Small intestine (tissue), 7 donors: ENCODE results near the gene RNU4-1. TPM values are rescaled to one million over a fixed set of nuclear protein-coding genes. Genes with fewer than 3 reads are reported as not detected.
"Not testable (repeated sequence)": the region's sequence is repeated elsewhere in the genome, so short reads cannot be mapped to it uniquely, and the experiment has no call there.

Source experiments
- DNase-seq, 2 donors: peaks; one replicate each; pipeline versions ENCODE4 v3.0.0 to v3.0.0-alpha.2; 2013
- FAIRE-seq: peaks from 2 replicates; lab custom pipeline; 2012; peaks lifted over from hg19 to GRCh38; lab: Jason Lieb, UNC
- H3K27ac ChIP-seq, 3 donors: one replicate each; pipeline ENCODE4 v1.5.1; 2013; ENCODE audit warnings: low read length in 2 of 3, mild to moderate bottlenecking in 2 of 3, control low read depth in 1 of 3, inconsistent platforms in 1 of 3, low read depth in 1 of 3, moderate library complexity in 1 of 3
- H3K27me3 ChIP-seq, 3 donors: one replicate each; pipeline ENCODE4 v1.6.1; 2013; ENCODE audit warnings: low read length in 3 of 3, inconsistent platforms in 1 of 3; ENCODE audit not compliant: control insufficient read depth in 3 of 3, insufficient read depth in 3 of 3
- H3K36me3 ChIP-seq, 3 donors: one replicate each; pipeline ENCODE4 v1.6.1; 2013; ENCODE audit warnings: low read length in 3 of 3, inconsistent platforms in 1 of 3, low read depth in 1 of 3, mild to moderate bottlenecking in 1 of 3, moderate library complexity in 1 of 3; ENCODE audit not compliant: control insufficient read depth in 3 of 3, insufficient read depth in 2 of 3
- H3K4me1 ChIP-seq, 3 donors: one replicate each; pipeline ENCODE4 v1.6.1; 2013; ENCODE audit warnings: low read length in 2 of 3, inconsistent platforms in 1 of 3, low read depth in 1 of 3, mild to moderate bottlenecking in 1 of 3, moderate library complexity in 1 of 3; ENCODE audit not compliant: control insufficient read depth in 3 of 3, insufficient read depth in 2 of 3
- H3K4me3 ChIP-seq, 3 donors: one replicate each; pipeline ENCODE4 v1.5.1; 2013; ENCODE audit warnings: low read length in 3 of 3, control low read depth in 1 of 3, inconsistent platforms in 1 of 3, low read depth in 1 of 3, mild to moderate bottlenecking in 1 of 3, moderate library complexity in 1 of 3
- H3K9me3 ChIP-seq, 2 donors: one replicate each; pipeline ENCODE4 v1.6.1; 2013; ENCODE audit warnings: low read depth in 1 of 2, low read length in 1 of 2; ENCODE audit not compliant: control insufficient read depth in 2 of 2, insufficient read depth in 1 of 2
- WGBS, 3 donors: extraction: QIAGEN DNeasy Blood & Tissue Kit; methylation state at CpG; one replicate each; pipeline ENCODE4 v1.1.7; 2013; 5-methylcytosine and 5-hydroxymethylcytosine counted together
- polyA plus RNA-seq, 4 donors: library from polyadenylated mRNA; stranded (reverse) in 3 of 4; unstranded in 1 of 4; fragments of 200-250 nt in 3 of 4; fragments of 120-200 nt in 1 of 4; gene quantifications; one replicate each; pipeline versions ENCODE4 v1.2.1 to v1.2.3, GENCODE V29; 2013
- donor health status: healthy with polysubstance abuse.
- donor health status: control.
- donor health status: control.
- donor health status: Bipolar disorder and iron deficiency.
- donor health status: healthy.

Gene RNU4-1
- polyA plus RNA-seq, 4 donors = not detected

GRCh38 chr12:120257041-120257821 lies 35.8 kb downstream of the RNU4-1 start:
- FAIRE-seq = no peak
- H3K9me3 ChIP-seq = no peaks in the 10 kb centered on the region
- 41 to 66% (median 61%) methylated on average over 9 of the region's 9 CpGs for WGBS, 3 donors
- H3K4me3 ChIP-seq = no peak overlapping the region
- peaks cover 0 to 54% (median 3%) of the 10 kb centered on the region in 3 donors for H3K36me3 ChIP-seq
- no peak for DNase-seq
- H3K27ac ChIP-seq = peak overlapping the region in 2 of 3 donors; percentile 46 to 70
- peaks cover 5 to 37% (median 12%) of the 10 kb centered on the region in 3 donors for H3K4me1 ChIP-seq
- no peaks in the 10 kb centered on the region for H3K27me3 ChIP-seq

- DNase-seq (no peak), FAIRE-seq (no peak)
- Histone ChIP-seq H3K27ac (no peak overlapping the region), H3K4me3 (no peak overlapping the region), H3K4me1 (peaks cover 0 to 35% (median 11%) of the 10 kb centered on the region in 3 donors), H3K36me3 (peaks cover 0 to 48% (median 3%) of the 10 kb centered on the region in 3 donors), H3K27me3 (no peaks in the 10 kb centered on the region), H3K9me3 (no peaks in the 10 kb centered on the region)
- WGBS, 3 donors = 76 to 90% (median 88%) methylated on average over 7 of the region's 7 CpGs
Measured at GRCh38 chr12:120254809-120255208, 38.2 kb downstream of the RNU4-1 start.

GRCh38 chr12:120253313-120253712 lies 39.7 kb downstream of the RNU4-1 start:
- not testable (repeated sequence) for H3K4me3 ChIP-seq, FAIRE-seq, H3K27me3 ChIP-seq, H3K9me3 ChIP-seq, DNase-seq
- H3K27ac ChIP-seq = peak overlapping the region in 1 of 3 donors; percentile 21
- WGBS, 3 donors = 65 to 86% (median 69%) methylated on average over 6 of the region's 6 CpGs
- H3K36me3 ChIP-seq = peaks cover 0 to 51% (median 3%) of the 10 kb centered on the region in 3 donors
- peaks cover 0 to 31% (median 11%) of the 10 kb centered on the region in 3 donors for H3K4me1 ChIP-seq

- DNase-seq (peak in 1 of 2 donors; percentile 58), FAIRE-seq (no peak)
- WGBS, 3 donors = 77 to 82% (median 81%) methylated on average over 12 of the region's 12 CpGs
- Histone ChIP-seq H3K27ac (peak overlapping the region in 1 of 3 donors; percentile 41), H3K4me3 (no peak overlapping the region), H3K9me3 (no peaks in the 10 kb centered on the region), H3K27me3 (no peaks in the 10 kb centered on the region), H3K36me3 (peaks cover 0 to 49% (median 3%) of the 10 kb centered on the region in 3 donors), H3K4me1 (peaks cover 0 to 30% (median 10%) of the 10 kb centered on the region in 3 donors)
Measured at GRCh38 chr12:120252071-120252906, 40.7 kb downstream of the RNU4-1 start.

GRCh38 chr12:120251364-120252070 lies 41.5 kb downstream of the RNU4-1 start:
- DNase-seq, H3K9me3 ChIP-seq, H3K27me3 ChIP-seq, FAIRE-seq, H3K4me3 ChIP-seq: not testable (repeated sequence)
- peaks cover 0 to 46% (median 3%) of the 10 kb centered on the region in 3 donors for H3K36me3 ChIP-seq
- peaks cover 0 to 25% (median 7%) of the 10 kb centered on the region in 3 donors for H3K4me1 ChIP-seq
- H3K27ac ChIP-seq = peak overlapping the region in 1 of 3 donors; percentile 41
- 88 to 89% (median 88%) methylated on average over 12 of the region's 12 CpGs for WGBS, 3 donors

- 44 to 75% (median 68%) methylated on average over 8 of the region's 8 CpGs for WGBS, 3 donors
- no peak for FAIRE-seq
Measured at GRCh38 chr12:120249875-120250795, 42.9 kb downstream of the RNU4-1 start.

GRCh38 chr12:120249266-120249874 lies 43.7 kb downstream of the RNU4-1 start:
- FAIRE-seq = no peak
- Histone ChIP-seq H3K4me1 (peaks cover 0 to 25% (median 7%) of the 10 kb centered on the region in 3 donors), H3K27ac (peak overlapping the region in 2 of 3 donors; percentile 57 to 76), H3K27me3 (no peaks in the 10 kb centered on the region), H3K36me3 (peaks cover 0 to 36% (median 0%) of the 10 kb centered on the region in 3 donors), H3K9me3 (no peaks in the 10 kb centered on the region), H3K4me3 (no peak overlapping the region)
- 57 to 83% (median 59%) methylated on average over 4 of the region's 4 CpGs for WGBS, 3 donors
- no peak for DNase-seq

More at GRCh38 chr12:120249875-120250795, 42.9 kb downstream of the RNU4-1 start:
- Histone ChIP-seq H3K9me3 (no peaks in the 10 kb centered on the region), H3K4me3 (no peak overlapping the region), H3K27ac (peak overlapping the region in 2 of 3 donors; percentile 57 to 76), H3K36me3 (peaks cover 0 to 39% (median 2%) of the 10 kb centered on the region in 3 donors), H3K27me3 (no peaks in the 10 kb centered on the region), H3K4me1 (peaks cover 0 to 25% (median 7%) of the 10 kb centered on the region in 3 donors)
- DNase-seq = no peak
